Mucosa of descending colon (tissue), 3 donors: ENCODE measurements around the gene MT2A. TPM values are rescaled to one million over a fixed set of nuclear protein-coding genes. Genes with fewer than 3 reads are reported as not detected.

Experiments
- ATAC-seq: fragments of 200-7000 bp; cut with Tn5 transposase; one replicate; pipeline ENCODE4 v1.9.1; 2020; ENCODE audit warnings: mild to moderate bottlenecking, moderate library complexity
- DNase-seq, 3 donors: peaks; one replicate each; pipeline ENCODE4 v3.0.0-alpha.2; 2020
- H3K36me3 ChIP-seq: fragments of 200-600 bp; one replicate; pipeline ENCODE4 v1.8.0; 2021; ENCODE audit warnings: low read depth, mild to moderate bottlenecking
- H3K4me1 ChIP-seq: fragments of 200-600 bp; one replicate; pipeline ENCODE4 v1.8.0; 2021; ENCODE audit warnings: low read depth, mild to moderate bottlenecking
- H3K4me3 ChIP-seq: fragments of 200-600 bp; one replicate; pipeline ENCODE4 v1.8.0; 2021; ENCODE audit warnings: mild to moderate bottlenecking
- H3K9me3 ChIP-seq: fragments of 200-600 bp; one replicate; pipeline ENCODE4 v1.8.0; 2021; ENCODE audit warnings: mild to moderate bottlenecking
- intact Hi-C, 2 donors: fragments of 100-400 bp; cut with DNase I in 1 of 2; cut with micrococcal nuclease in 1 of 2; formaldehyde crosslinking; loops; one replicate each; pipeline versions ENCODE4 v1.11.0 to v1.11.1; 2022; cut with DNase I, micrococcal nuclease
- total RNA-seq, 3 donors: library from RNA; stranded (reverse); fragmentation: NEBNext Ultra II Directional in 2 of 3; extraction: Animal tissue kit (Norgen Biotek cat#: 25700) in 2 of 3; gene quantifications; one replicate each; pipeline versions ENCODE4 v1.2.1 to v1.2.4, GENCODE V29; 2021 to 2023
- TF ChIP-seq, protein P1 (sequence below): fragments of 200-600 bp; IDR thresholded peaks from one replicate; pipeline ENCODE4 v1.8.0; 2022; ENCODE audit warnings: antibody characterized with exemption, mild to moderate bottlenecking
- donor health status: DM: no; HTN: no; CAD: no; lungs with moderate emphysema.
- donor health status: DM: no; HTN: no; CAD: no.
- donor health status: DM: no; HTN: yes; CAD: no.

The MT2A gene
- total RNA-seq, 3 donors from 2014 or later: 100.0 to 211 (median 206) TPM

GRCh38 chr16:56632848-56633365 is 24.5 kb downstream of the MT2A start:
- intact Hi-C loops: no loop called here
- TF ChIP-seq, protein P1, sequence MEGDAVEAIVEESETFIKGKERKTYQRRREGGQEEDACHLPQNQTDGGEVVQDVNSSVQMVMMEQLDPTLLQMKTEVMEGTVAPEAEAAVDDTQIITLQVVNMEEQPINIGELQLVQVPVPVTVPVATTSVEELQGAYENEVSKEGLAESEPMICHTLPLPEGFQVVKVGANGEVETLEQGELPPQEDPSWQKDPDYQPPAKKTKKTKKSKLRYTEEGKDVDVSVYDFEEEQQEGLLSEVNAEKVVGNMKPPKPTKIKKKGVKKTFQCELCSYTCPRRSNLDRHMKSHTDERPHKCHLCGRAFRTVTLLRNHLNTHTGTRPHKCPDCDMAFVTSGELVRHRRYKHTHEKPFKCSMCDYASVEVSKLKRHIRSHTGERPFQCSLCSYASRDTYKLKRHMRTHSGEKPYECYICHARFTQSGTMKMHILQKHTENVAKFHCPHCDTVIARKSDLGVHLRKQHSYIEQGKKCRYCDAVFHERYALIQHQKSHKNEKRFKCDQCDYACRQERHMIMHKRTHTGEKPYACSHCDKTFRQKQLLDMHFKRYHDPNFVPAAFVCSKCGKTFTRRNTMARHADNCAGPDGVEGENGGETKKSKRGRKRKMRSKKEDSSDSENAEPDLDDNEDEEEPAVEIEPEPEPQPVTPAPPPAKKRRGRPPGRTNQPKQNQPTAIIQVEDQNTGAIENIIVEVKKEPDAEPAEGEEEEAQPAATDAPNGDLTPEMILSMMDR: no peak
- DNase-seq (no peak), ATAC-seq (peak; percentile 60)
- no peak overlapping the region for H3K4me3 ChIP-seq
- no peaks in the 10 kb centered on the region for H3K36me3 ChIP-seq
- H3K4me1 ChIP-seq: peaks cover 19% of the 10 kb centered on the region
- H3K9me3 ChIP-seq: no peaks in the 10 kb centered on the region

- TF ChIP-seq, protein P1: no peak
- H3K9me3 ChIP-seq: no peaks in the 10 kb centered on the region
- DNase-seq (no peak), ATAC-seq (no peak)
- no peak overlapping the region for H3K4me3 ChIP-seq
- H3K4me1 ChIP-seq: peaks cover 19% of the 10 kb centered on the region
- no peaks in the 10 kb centered on the region for H3K36me3 ChIP-seq
- intact Hi-C loops: no loop called here
Measured at GRCh38 chr16:56633535-56633934, 25.2 kb downstream of the MT2A start.

DNA sequence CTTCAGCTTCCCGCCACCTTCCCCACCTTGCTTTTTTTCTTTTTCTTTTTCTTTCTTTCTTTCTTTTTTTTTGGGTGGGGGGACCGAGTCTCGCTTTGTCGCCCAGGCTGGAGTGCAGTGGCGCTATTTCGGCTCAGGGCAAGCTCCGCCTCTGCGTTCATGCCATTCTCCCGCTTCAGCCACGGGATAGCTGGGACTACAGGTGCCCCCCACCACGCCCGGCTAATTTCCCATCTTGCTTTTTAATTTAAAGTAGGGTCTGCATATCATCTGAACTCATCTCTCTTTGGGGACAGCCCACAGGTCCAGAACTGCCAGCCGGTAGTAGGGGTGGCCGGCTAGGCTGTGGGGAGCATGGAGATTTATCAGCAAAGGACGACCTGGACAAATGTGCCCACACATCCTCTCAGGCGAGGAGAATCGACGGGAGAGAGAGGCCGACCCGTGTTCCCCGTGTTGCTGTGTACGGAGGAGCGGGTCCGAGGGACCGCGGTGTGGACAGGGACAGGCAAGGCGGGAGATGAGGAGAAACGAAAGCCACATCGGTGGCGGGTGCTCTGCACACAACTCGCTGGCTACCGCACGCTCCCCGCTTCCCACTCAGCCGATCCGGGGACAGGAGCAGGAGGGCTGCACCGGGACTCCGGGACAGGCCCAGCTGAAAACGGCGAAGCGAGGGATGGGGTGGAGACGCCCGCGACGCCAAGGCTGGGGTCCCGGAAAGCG is 26.5 kb downstream of the MT2A start:
- no peak for DNase-seq
- Histone ChIP-seq H3K4me3 (no peak overlapping the region), H3K9me3 (no peaks in the 10 kb centered on the region), H3K36me3 (no peaks in the 10 kb centered on the region), H3K4me1 (peaks cover 27% of the 10 kb centered on the region)
- ATAC-seq: no peak
- intact Hi-C loops: no loop called here
- TF ChIP-seq, protein P1: no peak

DNA sequence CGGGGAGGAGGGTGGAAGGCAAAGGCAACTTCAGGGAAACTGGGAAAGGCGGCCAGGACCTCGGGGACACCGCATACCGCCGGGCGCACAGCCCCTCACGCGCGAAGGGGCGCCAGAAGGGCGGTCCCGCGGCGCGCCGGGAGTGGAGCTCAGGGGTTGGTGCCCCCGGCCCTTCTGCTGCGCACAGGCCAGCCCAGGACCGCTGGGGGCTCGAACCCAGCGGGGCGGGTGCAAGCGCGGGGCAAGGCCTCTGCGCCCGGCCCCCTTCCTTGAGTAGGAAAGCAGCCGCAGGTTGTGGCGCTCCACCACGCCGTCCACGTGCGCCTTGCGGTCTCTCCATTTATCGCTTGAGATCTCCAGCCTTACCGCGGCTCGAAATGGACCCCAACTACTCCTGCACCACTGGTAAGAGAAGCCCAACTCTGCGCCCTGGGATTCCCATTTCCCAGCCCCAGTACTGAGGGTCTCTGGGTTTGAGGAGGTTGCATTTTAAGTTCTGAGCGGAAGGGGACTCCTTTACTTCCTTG is 27.1 kb downstream of the MT2A start:
- DNase-seq: no peak
- no peak overlapping the region for H3K4me3 ChIP-seq
- no peaks in the 10 kb centered on the region for H3K9me3 ChIP-seq
- TF ChIP-seq, protein P1: no peak
- H3K4me1 ChIP-seq: peaks cover 27% of the 10 kb centered on the region
- ATAC-seq: no peak
- intact Hi-C loops: no loop called here
- no peaks in the 10 kb centered on the region for H3K36me3 ChIP-seq

- no peak overlapping the region for H3K4me3 ChIP-seq
- peaks cover 27% of the 10 kb centered on the region for H3K4me1 ChIP-seq
- ATAC-seq: no peak
- no peak for DNase-seq
- H3K36me3 ChIP-seq: no peaks in the 10 kb centered on the region
- no peaks in the 10 kb centered on the region for H3K9me3 ChIP-seq
- TF ChIP-seq, protein P1: no peak
- intact Hi-C loops: no loop called here
Measured at GRCh38 chr16:56636616-56637413, 28.4 kb downstream of the MT2A start.
